ENCODE results near the gene PTPMT1.

- no peak for TF ChIP-seq CTCF (IDR thresholded peaks at IDR 0.05)
- TF ChIP-seq EZH2 (IDR thresholded peaks at IDR 0.05): no peak
- no peak for TF ChIP-seq EZH2phosphoT487 (IDR thresholded peaks at IDR 0.05)
Measured at GRCh38 chr11:47571895-47572294, 6.5 kb downstream of the PTPMT1 start.

Measured in neural progenitor cell (in vitro differentiated cells).